Ovary (tissue), 9 donors: ENCODE data around the gene DAPK1. TPM values are rescaled to one million over a fixed set of nuclear protein-coding genes. Genes with fewer than 3 reads are reported as not detected.

ENCODE experiments used
- DNase-seq, 5 donors: peaks; one replicate each; pipeline ENCODE4 v3.0.0-alpha.2; 2019 to 2020
- H3K27ac ChIP-seq, 2 donors: fragments of 200-600 bp; one replicate each; pipeline versions ENCODE4 v1.5.1 to v1.8.0; 2019 to 2022
- H3K27me3 ChIP-seq: fragments of 200-600 bp; one replicate; pipeline ENCODE4 v1.8.0; 2022
- H3K36me3 ChIP-seq: fragments of 200-600 bp; sonication (generic); one replicate; pipeline ENCODE4 v1.5.1; 2019
- H3K4me1 ChIP-seq: one replicate; pipeline ENCODE4 v1.8.1; 2013; ENCODE audit warnings: mild to moderate bottlenecking, moderate library complexity; ENCODE audit not compliant: insufficient read depth
- H3K4me3 ChIP-seq: fragments of 200-600 bp; sonication (generic); one replicate; pipeline ENCODE4 v1.5.1; 2017
- H3K9me3 ChIP-seq, 2 donors: fragments of 200-600 bp in 1 of 2; sonication (generic) in 1 of 2; one replicate each; pipeline versions ENCODE4 v1.5.1 to v1.8.1; 2013 to 2019; ENCODE audit warnings: mild to moderate bottlenecking in 1 of 2, moderate library complexity in 1 of 2
- CTCF ChIP-seq, 3 donors: fragments of 450-650 bp in 2 of 3; fragments of 200-600 bp in 1 of 3; IDR thresholded peaks; one replicate each; pipeline versions ENCODE4 v1.5.1 to v1.8.0; 2016 to 2022; ENCODE audit warnings: antibody characterized with exemption in 3 of 3, mild to moderate bottlenecking in 1 of 3
- EP300 ChIP-seq: sonication (generic); formaldehyde crosslinking; IDR thresholded peaks from one replicate; pipeline ENCODE4 v1.6.1; 2017; ENCODE audit warnings: antibody characterized with exemption
- POLR2A ChIP-seq: fragments of 450-650 bp; IDR thresholded peaks from one replicate; pipeline ENCODE4 v1.6.1; 2017; ENCODE audit warnings: antibody characterized with exemption, mild to moderate bottlenecking, moderate library complexity
- WGBS, 3 donors: extraction: QIAGEN DNeasy Blood & Tissue Kit in 1 of 3; methylation state at CpG; one replicate each; pipeline versions ENCODE4 v1.1.5 to v1.1.7; 2013 to 2017; 5-methylcytosine and 5-hydroxymethylcytosine counted together
- intact Hi-C, 4 donors: fragments of 100-400 bp; cut with DNase I; formaldehyde crosslinking; loops; one replicate each; pipeline versions ENCODE4 v1.11.0 to v1.15.1; 2022 to 2023
- polyA plus RNA-seq, 2 donors: library from polyadenylated mRNA; stranded (reverse); fragments of 200-250 nt in 1 of 2; fragments of 350-450 nt in 1 of 2; fragmentation: Illumina TruSeq in 1 of 2; extraction: RNeasy Lipid Tissue Mini Kit (QIAGEN cat#74804) in 1 of 2; gene quantifications; one replicate each; pipeline ENCODE4 v1.2.3, GENCODE V29; 2013 to 2014
- total RNA-seq, 7 donors: library from RNA; depleted of rRNA in 2 of 7; stranded (reverse); fragments of >200 nt in 2 of 7; fragmentation: NEBNext Ultra II Directional in 3 of 7; extraction: Animal tissue kit (Norgen Biotek cat#: 25700) in 3 of 7; gene quantifications; one replicate each; pipeline versions ENCODE4 v1.1.0 to v1.2.4, GENCODE V29; 2016 to 2023
- donor health status: DM: no; HTN: no; CAD: no; lungs with moderate emphysema.
- donor health status: DM: no; HTN: no; CAD: no.
- donor health status: Bipolar disorder and iron deficiency.
- donor health status: DM: yes; HTN: yes; CAD: no.
- donor health status: DM: no; HTN: no; CAD: no.
- donor health status: DM: yes; HTN: yes; CAD: no.

The DAPK1 gene
- total and polyA plus RNA-seq, 9 donors = 39.3 to 133 (median 89.6) TPM

- 90 to 94% (median 90%) methylated on average over 14 of the region's 14 CpGs for WGBS, 3 donors
- H3K9me3 ChIP-seq = no peaks in the 10 kb centered on the region
- H3K4me3 ChIP-seq = no peak overlapping the region
- intact Hi-C loops = no loop called here
- H3K27me3 ChIP-seq = no peaks in the 10 kb centered on the region
- H3K4me1 ChIP-seq = no peaks in the 10 kb centered on the region
- DNase-seq = no peak
- H3K36me3 ChIP-seq = no peaks in the 10 kb centered on the region
- no peak for TF ChIP-seq EP300
- no peak for TF ChIP-seq POLR2A
- no peak for TF ChIP-seq CTCF (IDR thresholded peaks at IDR 0.05)
- no peak overlapping the region for H3K27ac ChIP-seq
These were observed 200.6 kb downstream of the DAPK1 start for GRCh38 chr9:87698069-87698809.

- no peak overlapping the region for H3K4me3 ChIP-seq
- H3K27ac ChIP-seq = no peak overlapping the region
- no peak for DNase-seq
- H3K36me3 ChIP-seq = no peaks in the 10 kb centered on the region
- no peaks in the 10 kb centered on the region for H3K9me3 ChIP-seq
- no peaks in the 10 kb centered on the region for H3K27me3 ChIP-seq
- 92 to 97% (median 94%) methylated on average over 4 of the region's 4 CpGs for WGBS, 3 donors
- no peaks in the 10 kb centered on the region for H3K4me1 ChIP-seq
- intact Hi-C loops = no loop called here
- no peak for TF ChIP-seq POLR2A
- no peak for TF ChIP-seq CTCF (IDR thresholded peaks at IDR 0.05)
- no peak for TF ChIP-seq EP300
These were observed 202.2 kb downstream of the DAPK1 start for GRCh38 chr9:87699835-87700234.

GRCh38 chr9:87701491-87701890, 203.8 kb downstream of the DAPK1 start:
- WGBS, 3 donors = 92 to 93% (median 92%) methylated on average over 9 of the region's 9 CpGs
- DNase-seq = no peak
- Histone ChIP-seq H3K27me3 (no peaks in the 10 kb centered on the region), H3K4me3 (no peak overlapping the region), H3K4me1 (no peaks in the 10 kb centered on the region), H3K27ac (no peak overlapping the region), H3K36me3 (no peaks in the 10 kb centered on the region), H3K9me3 (no peaks in the 10 kb centered on the region)
- intact Hi-C loops = no loop called here
- TF ChIP-seq EP300 (no peak), CTCF (IDR thresholded peaks at IDR 0.05) (no peak), POLR2A (no peak)

GRCh38 chr9:87701931-87702421, 204.3 kb downstream of the DAPK1 start:
- Histone ChIP-seq H3K36me3 (no peaks in the 10 kb centered on the region), H3K27ac (no peak overlapping the region), H3K9me3 (no peaks in the 10 kb centered on the region), H3K4me1 (no peaks in the 10 kb centered on the region), H3K27me3 (no peaks in the 10 kb centered on the region), H3K4me3 (no peak overlapping the region)
- intact Hi-C loops = no loop called here
- DNase-seq = no peak
- TF ChIP-seq EP300 (no peak), CTCF (IDR thresholded peaks at IDR 0.05) (no peak), POLR2A (no peak)
- WGBS, 3 donors = 87 to 89% (median 88%) methylated on average over 6 of the region's 6 CpGs
